GM12878 (cell line): ENCODE measurements around the gene CACNA2D3.

Experiments used
- CREM ChIP-seq: IDR thresholded peaks from 2 replicates; pipeline ENCODE4 v1.6.1; 2014; ENCODE audit warnings: antibody characterized with exemption, low read depth
- IKZF2 ChIP-seq, 2 experiments: fragments of 450-650 bp; IDR thresholded peaks; 2 replicates each; pipeline ENCODE4 v1.6.1; 2017; ENCODE audit warnings: mild to moderate bottlenecking in 2 of 2, moderate library complexity in 2 of 2
- POLR2A ChIP-seq: IDR thresholded peaks from 2 replicates; pipeline ENCODE4 v1.6.1; 2011; ENCODE audit warnings: low read depth, mild to moderate bottlenecking, low read length
- POLR2AphosphoS2 ChIP-seq: IDR thresholded peaks from 2 replicates; pipeline ENCODE4 v1.6.1; 2011; ENCODE audit warnings: low read depth, mild to moderate bottlenecking, low read length, improper control_type of control experiment, moderate library complexity
- RCOR1 ChIP-seq: conservative IDR thresholded peaks from 2 replicates; pipeline ENCODE4 v1.6.1; 2012; ENCODE audit warnings: low read depth, low read length, improper control_type of control experiment
- SIX5 ChIP-seq: IDR thresholded peaks from 2 replicates; pipeline ENCODE4 v1.6.1; 2011; ENCODE audit warnings: mild to moderate bottlenecking, low read depth, low read length, moderate library complexity; ENCODE audit not compliant: severe bottlenecking
- SP1 ChIP-seq: IDR thresholded peaks from one replicate; pipeline ENCODE4 v1.6.1; 2011; ENCODE audit warnings: low read depth, low read length
- ZNF24 ChIP-seq: fragments of 450-650 bp; IDR thresholded peaks from 2 replicates; pipeline ENCODE4 v1.6.1; 2017; ENCODE audit warnings: antibody characterized with exemption, mild to moderate bottlenecking
- ZNF274 ChIP-seq: IDR thresholded peaks from one replicate; pipeline ENCODE4 v1.8.0; 2011; ENCODE audit not compliant: insufficient read length, insufficient read depth
- TF ChIP-seq, protein P1 (sequence below): IDR thresholded peaks from 2 replicates; pipeline ENCODE4 v1.6.1; 2012; ENCODE audit warnings: low read depth, low read length, improper control_type of control experiment
- TF ChIP-seq, protein P2 (sequence below), 3 experiments: IDR thresholded peaks in 2 of 3; conservative IDR thresholded peaks in 1 of 3; 2 replicates each; pipeline ENCODE4 v1.5.1; 2011; ENCODE audit warnings: low read depth in 3 of 3, low read length in 3 of 3, mild to moderate bottlenecking in 3 of 3, control low read depth in 2 of 3, moderate library complexity in 2 of 3, inconsistent platforms in 1 of 3, mixed read lengths in 1 of 3; ENCODE audit not compliant: control insufficient read depth in 2 of 3, insufficient read depth in 1 of 3; ENCODE audit errors: extremely low read depth in 1 of 3
- TF ChIP-seq, protein P3 (sequence below): IDR thresholded peaks from 2 replicates; pipeline ENCODE4 v1.6.1; 2011; ENCODE audit warnings: mild to moderate bottlenecking, low read depth, low read length, moderate library complexity; ENCODE audit not compliant: insufficient replicate concordance

DNA sequence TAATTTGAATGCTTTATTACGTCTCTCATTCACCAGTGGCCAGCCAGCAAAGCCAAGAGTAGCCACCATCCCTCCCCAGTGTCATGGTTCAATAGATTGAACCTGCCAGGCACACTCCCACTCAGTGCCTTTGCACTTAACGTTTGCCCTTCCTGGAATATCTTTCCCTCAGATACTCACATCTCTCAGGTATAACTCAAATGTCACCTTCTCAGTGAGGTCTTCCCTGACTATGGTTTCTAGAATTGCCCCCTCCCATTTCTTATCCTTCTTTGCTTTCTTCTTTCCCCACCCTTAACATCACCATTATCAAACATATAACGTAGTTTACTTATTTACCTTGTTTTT is 511.7 kb downstream of the CACNA2D3 start:
- no peak for TF ChIP-seq RCOR1
- TF ChIP-seq, protein P1, sequence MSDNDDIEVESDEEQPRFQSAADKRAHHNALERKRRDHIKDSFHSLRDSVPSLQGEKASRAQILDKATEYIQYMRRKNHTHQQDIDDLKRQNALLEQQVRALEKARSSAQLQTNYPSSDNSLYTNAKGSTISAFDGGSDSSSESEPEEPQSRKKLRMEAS, result no peak
- TF ChIP-seq, protein P2, sequence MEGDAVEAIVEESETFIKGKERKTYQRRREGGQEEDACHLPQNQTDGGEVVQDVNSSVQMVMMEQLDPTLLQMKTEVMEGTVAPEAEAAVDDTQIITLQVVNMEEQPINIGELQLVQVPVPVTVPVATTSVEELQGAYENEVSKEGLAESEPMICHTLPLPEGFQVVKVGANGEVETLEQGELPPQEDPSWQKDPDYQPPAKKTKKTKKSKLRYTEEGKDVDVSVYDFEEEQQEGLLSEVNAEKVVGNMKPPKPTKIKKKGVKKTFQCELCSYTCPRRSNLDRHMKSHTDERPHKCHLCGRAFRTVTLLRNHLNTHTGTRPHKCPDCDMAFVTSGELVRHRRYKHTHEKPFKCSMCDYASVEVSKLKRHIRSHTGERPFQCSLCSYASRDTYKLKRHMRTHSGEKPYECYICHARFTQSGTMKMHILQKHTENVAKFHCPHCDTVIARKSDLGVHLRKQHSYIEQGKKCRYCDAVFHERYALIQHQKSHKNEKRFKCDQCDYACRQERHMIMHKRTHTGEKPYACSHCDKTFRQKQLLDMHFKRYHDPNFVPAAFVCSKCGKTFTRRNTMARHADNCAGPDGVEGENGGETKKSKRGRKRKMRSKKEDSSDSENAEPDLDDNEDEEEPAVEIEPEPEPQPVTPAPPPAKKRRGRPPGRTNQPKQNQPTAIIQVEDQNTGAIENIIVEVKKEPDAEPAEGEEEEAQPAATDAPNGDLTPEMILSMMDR (IDR thresholded peaks at IDR 0.05 in 2 of 3, conservative IDR thresholded peaks at IDR 0.05 in 1 of 3; ENCODE audit: control insufficient read depth in 2 of 3, extremely low read depth in 1 of 3, insufficient read depth in 1 of 3, low read depth in 3 of 3, low read length in 3 of 3), result no peak
- no peak for TF ChIP-seq SP1
- TF ChIP-seq, protein P3, sequence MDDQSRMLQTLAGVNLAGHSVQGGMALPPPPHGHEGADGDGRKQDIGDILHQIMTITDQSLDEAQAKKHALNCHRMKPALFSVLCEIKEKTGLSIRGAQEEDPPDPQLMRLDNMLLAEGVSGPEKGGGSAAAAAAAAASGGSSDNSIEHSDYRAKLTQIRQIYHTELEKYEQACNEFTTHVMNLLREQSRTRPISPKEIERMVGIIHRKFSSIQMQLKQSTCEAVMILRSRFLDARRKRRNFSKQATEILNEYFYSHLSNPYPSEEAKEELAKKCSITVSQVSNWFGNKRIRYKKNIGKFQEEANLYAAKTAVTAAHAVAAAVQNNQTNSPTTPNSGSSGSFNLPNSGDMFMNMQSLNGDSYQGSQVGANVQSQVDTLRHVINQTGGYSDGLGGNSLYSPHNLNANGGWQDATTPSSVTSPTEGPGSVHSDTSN, result no peak
- no peak for TF ChIP-seq SIX5
- no peak for TF ChIP-seq IKZF2 (IDR thresholded peaks at IDR 0.05)
- TF ChIP-seq CREM, result no peak
- TF ChIP-seq ZNF274, result no peak
- no peak for TF ChIP-seq POLR2AphosphoS2
- no peak for TF ChIP-seq POLR2A
- no peak for TF ChIP-seq ZNF24
